IMR-90 (cell line): ENCODE data around the gene NRL.

Experiments
- BHLHE40 ChIP-seq: fragments of 150-350 bp; IDR thresholded peaks from 2 replicates; pipeline ENCODE4 v1.6.1; 2016; ENCODE audit warnings: mild to moderate bottlenecking, low read depth, low read length
- CEBPB ChIP-seq: IDR thresholded peaks from 2 replicates; pipeline ENCODE4 v1.6.1; 2012; ENCODE audit warnings: low read depth, low read length, improper control_type of control experiment
- FOS ChIP-seq: fragments of 150-350 bp; IDR thresholded peaks from 2 replicates; pipeline ENCODE4 v1.6.1; 2016; ENCODE audit warnings: low read depth, low read length
- MAFK ChIP-seq: IDR thresholded peaks from 2 replicates; pipeline ENCODE4 v1.6.1; 2012; ENCODE audit warnings: low read depth, low read length, improper control_type of control experiment
- MXI1 ChIP-seq: IDR thresholded peaks from 2 replicates; pipeline ENCODE4 v1.6.1; 2012; ENCODE audit warnings: low read depth, mild to moderate bottlenecking, low read length, moderate library complexity, borderline replicate concordance
- POLR2A ChIP-seq: IDR thresholded peaks from 2 replicates; pipeline ENCODE4 v1.6.1; 2012; ENCODE audit warnings: mild to moderate bottlenecking, low read depth, low read length
- RAD21 ChIP-seq: IDR thresholded peaks from 2 replicates; pipeline ENCODE4 v1.6.1; 2012; ENCODE audit warnings: low read length, improper control_type of control experiment
- RFX5 ChIP-seq: IDR thresholded peaks from 2 replicates; pipeline ENCODE4 v1.8.0; 2012; ENCODE audit warnings: low read depth, mild to moderate bottlenecking, low read length, moderate library complexity
- SMC3 ChIP-seq: fragments of 150-350 bp; IDR thresholded peaks from 2 replicates; pipeline ENCODE4 v1.6.1; 2016; ENCODE audit warnings: low read depth, mild to moderate bottlenecking, antibody characterized with exemption, low read length, moderate library complexity
- TF ChIP-seq, protein P1 (sequence below): fragments of 150-350 bp; IDR thresholded peaks from 2 replicates; pipeline ENCODE4 v1.6.1; 2017; ENCODE audit warnings: mild to moderate bottlenecking, antibody characterized with exemption, low read length, low read depth
- TF ChIP-seq, protein P2 (sequence below): conservative IDR thresholded peaks from 2 replicates; pipeline ENCODE4 v1.5.1; 2012; ENCODE audit warnings: mild to moderate bottlenecking, low read depth, low read length, improper control_type of control experiment

DNA sequence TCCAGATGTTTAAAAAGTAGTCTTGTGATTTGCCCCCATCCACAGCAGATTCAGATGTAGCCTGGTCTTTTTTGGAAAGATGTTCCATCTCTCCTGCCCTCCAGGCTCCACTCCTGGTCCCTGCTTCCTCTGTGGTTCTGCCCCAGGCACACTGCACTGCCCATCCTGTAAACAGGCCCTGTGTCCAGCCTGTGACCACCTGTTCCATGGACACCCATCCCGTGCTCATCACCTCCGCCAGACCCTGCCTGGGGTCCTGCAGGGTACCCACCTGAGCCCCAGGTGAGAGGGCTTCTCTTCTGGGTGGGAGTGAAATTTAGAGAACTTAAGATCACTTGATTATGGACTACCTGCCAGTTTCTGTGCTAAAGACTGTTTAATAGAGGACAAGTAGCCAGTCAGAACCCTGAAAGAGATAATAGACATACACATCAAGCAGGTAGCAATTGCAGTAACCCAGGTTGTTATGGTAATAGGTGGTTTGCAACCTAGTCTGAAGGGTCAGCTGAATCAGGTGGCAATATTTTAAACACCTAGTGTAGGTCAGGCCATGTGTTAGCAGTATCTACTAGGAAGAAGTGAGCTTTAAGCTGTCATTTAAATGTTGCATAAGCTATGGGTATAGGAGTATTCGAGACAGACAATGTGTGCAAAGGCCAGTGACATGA is 34.7 kb upstream of the NRL start:
- TF ChIP-seq POLR2A (no peak), CEBPB (no peak), BHLHE40 (no peak), MXI1 (no peak), MAFK (no peak), RAD21 (no peak), FOS (no peak), RFX5 (no peak), SMC3 (no peak)
- TF ChIP-seq, protein P1, sequence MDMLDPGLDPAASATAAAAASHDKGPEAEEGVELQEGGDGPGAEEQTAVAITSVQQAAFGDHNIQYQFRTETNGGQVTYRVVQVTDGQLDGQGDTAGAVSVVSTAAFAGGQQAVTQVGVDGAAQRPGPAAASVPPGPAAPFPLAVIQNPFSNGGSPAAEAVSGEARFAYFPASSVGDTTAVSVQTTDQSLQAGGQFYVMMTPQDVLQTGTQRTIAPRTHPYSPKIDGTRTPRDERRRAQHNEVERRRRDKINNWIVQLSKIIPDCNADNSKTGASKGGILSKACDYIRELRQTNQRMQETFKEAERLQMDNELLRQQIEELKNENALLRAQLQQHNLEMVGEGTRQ: no peak
- TF ChIP-seq, protein P2, sequence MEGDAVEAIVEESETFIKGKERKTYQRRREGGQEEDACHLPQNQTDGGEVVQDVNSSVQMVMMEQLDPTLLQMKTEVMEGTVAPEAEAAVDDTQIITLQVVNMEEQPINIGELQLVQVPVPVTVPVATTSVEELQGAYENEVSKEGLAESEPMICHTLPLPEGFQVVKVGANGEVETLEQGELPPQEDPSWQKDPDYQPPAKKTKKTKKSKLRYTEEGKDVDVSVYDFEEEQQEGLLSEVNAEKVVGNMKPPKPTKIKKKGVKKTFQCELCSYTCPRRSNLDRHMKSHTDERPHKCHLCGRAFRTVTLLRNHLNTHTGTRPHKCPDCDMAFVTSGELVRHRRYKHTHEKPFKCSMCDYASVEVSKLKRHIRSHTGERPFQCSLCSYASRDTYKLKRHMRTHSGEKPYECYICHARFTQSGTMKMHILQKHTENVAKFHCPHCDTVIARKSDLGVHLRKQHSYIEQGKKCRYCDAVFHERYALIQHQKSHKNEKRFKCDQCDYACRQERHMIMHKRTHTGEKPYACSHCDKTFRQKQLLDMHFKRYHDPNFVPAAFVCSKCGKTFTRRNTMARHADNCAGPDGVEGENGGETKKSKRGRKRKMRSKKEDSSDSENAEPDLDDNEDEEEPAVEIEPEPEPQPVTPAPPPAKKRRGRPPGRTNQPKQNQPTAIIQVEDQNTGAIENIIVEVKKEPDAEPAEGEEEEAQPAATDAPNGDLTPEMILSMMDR: no peak
